NB4 (cell line): ENCODE results near the gene PPP1R9B.

Experiments used
- DNase-seq: peaks from one replicate; pipeline ENCODE4 v3.0.0; 2010; ENCODE audit warnings: low read depth
- H3K4me3 ChIP-seq: one replicate; pipeline ENCODE4 v1.5.1; 2011; ENCODE audit warnings: mild to moderate bottlenecking, low read depth, low read length, moderate library complexity
- MYC ChIP-seq: IDR thresholded peaks from 2 replicates; pipeline ENCODE4 v1.6.1; 2011; ENCODE audit warnings: low read depth, low read length
- POLR2A ChIP-seq: IDR thresholded peaks from 2 replicates; pipeline ENCODE4 v1.6.1; 2011; ENCODE audit warnings: mild to moderate bottlenecking; ENCODE audit not compliant: insufficient read length; ENCODE audit errors: extremely low read depth
- TF ChIP-seq, protein P1 (sequence below): IDR thresholded peaks from one replicate; pipeline ENCODE4 v1.5.1; 2012; ENCODE audit warnings: low read depth, low read length
- TF ChIP-seq, protein P2 (sequence below): IDR thresholded peaks from 2 replicates; pipeline ENCODE4 v1.6.1; 2011; ENCODE audit warnings: low read depth, low read length

Gene PPP1R9B

DNA sequence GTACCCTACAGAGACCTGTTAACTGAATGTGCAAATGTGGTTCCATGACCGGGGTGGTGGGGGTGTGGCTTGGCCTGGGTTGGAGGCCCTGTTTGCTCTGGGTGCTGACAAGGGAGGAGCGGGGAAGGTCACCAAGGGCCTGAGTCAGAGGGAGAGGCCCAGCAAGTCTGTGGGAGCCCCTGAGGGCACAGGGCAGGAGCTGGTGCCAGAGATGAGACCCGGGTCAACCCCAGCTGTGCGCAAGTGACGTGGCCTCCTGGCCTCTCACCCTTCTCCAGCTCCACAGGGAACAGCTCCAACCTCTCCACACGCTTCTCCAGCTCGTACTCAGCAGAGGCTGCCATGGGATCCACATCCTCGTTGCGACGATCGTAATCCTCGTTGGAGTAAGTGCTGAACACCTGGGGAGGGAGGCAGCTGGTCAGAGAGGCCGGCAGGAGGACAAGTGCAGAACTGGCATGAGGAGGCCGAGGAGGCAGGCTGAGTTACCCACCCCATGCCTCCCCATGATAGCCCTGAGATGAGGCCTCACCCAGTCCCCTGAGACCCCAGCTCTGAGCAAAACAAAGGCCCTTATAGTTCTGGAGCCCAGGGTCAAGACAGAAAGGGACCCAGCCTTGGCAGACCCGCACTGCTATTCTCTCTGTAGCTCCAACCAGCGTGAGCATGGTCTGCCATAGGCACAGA is 5.5 kb downstream of the PPP1R9B start:
- H3K4me3 ChIP-seq: no peak overlapping the region
- TF ChIP-seq, protein P1, sequence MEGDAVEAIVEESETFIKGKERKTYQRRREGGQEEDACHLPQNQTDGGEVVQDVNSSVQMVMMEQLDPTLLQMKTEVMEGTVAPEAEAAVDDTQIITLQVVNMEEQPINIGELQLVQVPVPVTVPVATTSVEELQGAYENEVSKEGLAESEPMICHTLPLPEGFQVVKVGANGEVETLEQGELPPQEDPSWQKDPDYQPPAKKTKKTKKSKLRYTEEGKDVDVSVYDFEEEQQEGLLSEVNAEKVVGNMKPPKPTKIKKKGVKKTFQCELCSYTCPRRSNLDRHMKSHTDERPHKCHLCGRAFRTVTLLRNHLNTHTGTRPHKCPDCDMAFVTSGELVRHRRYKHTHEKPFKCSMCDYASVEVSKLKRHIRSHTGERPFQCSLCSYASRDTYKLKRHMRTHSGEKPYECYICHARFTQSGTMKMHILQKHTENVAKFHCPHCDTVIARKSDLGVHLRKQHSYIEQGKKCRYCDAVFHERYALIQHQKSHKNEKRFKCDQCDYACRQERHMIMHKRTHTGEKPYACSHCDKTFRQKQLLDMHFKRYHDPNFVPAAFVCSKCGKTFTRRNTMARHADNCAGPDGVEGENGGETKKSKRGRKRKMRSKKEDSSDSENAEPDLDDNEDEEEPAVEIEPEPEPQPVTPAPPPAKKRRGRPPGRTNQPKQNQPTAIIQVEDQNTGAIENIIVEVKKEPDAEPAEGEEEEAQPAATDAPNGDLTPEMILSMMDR: no peak
- TF ChIP-seq, protein P2, sequence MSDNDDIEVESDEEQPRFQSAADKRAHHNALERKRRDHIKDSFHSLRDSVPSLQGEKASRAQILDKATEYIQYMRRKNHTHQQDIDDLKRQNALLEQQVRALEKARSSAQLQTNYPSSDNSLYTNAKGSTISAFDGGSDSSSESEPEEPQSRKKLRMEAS: no peak
- no peak for TF ChIP-seq POLR2A
- TF ChIP-seq MYC: no peak
- no peak for DNase-seq

DNA sequence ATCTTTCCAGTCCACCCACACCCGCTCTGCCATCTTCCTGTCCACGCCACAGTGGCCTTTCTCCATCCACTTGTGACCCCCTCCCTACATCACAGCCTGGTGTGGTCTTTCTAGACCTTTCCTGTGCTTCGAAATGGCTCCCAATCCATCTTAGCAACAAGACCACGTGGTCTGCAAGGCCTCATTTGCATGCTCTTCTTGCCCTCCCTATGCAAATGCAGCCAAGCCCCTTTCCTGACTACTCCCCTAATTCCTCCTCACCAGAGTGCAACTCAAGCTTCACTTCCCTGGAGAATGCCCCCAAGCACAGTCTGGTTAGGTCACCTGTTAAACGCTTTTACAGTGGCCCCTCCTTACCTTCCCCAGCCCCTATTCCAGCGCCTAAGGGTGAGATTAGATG is 6.1 kb downstream of the PPP1R9B start:
- no peak for TF ChIP-seq MYC
- TF ChIP-seq, protein P1: no peak
- TF ChIP-seq POLR2A: no peak
- no peak overlapping the region for H3K4me3 ChIP-seq
- no peak for DNase-seq

DNA sequence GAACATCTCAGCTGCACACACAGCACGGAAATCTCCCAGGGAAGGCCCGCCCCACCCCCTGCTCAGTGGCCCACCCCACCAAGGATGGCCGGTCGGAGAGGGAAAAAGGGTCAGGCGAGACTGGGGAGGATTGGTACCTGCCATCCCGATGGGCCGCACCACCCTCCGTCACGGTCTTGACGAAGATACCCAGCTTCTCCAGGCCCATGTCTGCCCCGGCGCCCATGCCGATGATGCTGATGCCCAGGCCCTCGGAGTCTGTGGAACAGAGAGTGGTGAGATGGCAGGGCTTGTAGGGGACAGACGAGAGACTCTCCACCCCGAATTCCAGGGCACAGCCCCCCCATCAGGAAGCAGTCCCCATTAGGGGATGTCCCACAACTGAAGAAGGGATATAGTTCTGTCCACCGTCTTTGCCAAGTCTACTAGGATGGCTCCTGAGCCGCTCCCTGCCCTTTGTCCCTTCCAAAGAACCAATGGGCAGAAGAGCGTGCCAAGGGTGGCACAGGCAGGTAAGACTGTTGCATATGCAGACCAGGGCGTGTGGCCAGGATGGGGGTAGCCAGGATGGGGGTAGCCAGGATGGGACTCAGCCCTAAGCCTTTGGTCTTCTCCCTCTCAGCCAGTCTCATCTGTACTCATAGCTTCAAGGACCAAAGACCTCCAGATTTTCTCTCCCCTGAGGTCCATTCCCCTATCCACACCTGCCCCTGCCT is 6.9 kb downstream of the PPP1R9B start:
- no peak overlapping the region for H3K4me3 ChIP-seq
- DNase-seq: no peak

DNA sequence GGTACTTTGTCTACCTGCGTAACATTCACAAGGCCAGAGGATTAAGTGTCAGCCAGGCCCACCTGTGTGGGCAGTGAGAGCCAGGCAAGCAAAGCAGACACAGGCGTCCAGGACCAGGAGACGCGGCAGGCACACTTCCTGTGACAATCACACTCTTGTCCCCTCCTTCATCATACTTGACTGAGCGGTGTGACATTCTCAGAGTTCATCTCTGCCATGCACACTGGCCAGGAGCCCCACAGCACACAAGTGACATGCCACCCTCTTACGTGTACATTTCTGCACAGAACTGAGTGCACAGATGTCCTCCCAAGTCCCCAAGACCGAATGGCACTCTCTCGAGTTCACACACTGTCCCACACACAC is 8.7 kb downstream of the PPP1R9B start:
- no peak for DNase-seq
- TF ChIP-seq, protein P1: no peak
- TF ChIP-seq POLR2A: no peak
- TF ChIP-seq, protein P2: no peak
- no peak for TF ChIP-seq MYC
- H3K4me3 ChIP-seq: no peak overlapping the region

More for the DNA sequence above, 6.9 kb downstream of the PPP1R9B start:
- TF ChIP-seq, protein P2: no peak
- no peak for TF ChIP-seq MYC
- TF ChIP-seq POLR2A: no peak
- TF ChIP-seq, protein P1: no peak

DNA sequence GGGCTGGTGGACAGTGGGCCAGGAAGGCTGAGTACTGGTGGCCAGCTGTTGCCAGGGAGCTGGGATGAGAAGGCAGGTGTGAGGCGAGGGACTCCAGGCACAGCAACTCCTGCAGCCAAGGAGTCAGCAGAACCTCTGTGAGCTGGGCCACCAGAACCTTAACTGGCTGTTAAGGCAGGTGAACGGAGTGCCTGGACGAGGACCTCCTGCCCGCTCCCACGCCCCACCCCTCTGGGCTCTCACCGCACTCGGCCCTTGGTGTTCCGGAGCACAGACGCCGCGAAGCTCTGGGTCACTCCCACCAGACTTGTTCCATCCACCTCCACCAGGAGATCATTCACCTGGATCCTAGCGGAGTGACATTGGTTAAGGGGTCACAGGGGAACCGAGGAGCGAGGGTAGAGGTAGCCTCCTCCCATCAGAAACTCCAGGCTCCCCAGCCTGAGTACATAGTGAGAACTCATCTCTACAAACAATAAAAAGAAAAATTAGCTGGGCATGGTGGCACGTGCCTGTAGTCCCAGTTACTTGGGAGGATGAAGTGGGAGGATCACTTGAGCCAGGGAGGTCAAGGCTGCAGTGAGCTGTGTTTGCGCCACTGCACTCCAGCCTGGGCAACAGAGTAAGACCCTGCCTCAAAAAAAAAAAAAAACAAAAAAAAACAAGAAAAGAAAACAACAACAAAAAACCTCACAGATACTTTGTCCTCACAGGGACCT is 9.3 kb downstream of the PPP1R9B start:
- no peak overlapping the region for H3K4me3 ChIP-seq
- DNase-seq: no peak
- TF ChIP-seq, protein P1: no peak
- TF ChIP-seq, protein P2: no peak
- TF ChIP-seq POLR2A: no peak
- TF ChIP-seq MYC: no peak
